Ovary (tissue), 3 donors: ENCODE measurements around the gene WNK4.

Experiments used
- EP300 ChIP-seq: sonication (generic); formaldehyde crosslinking; IDR thresholded peaks from one replicate; pipeline ENCODE4 v1.6.1; 2017; ENCODE audit warnings: antibody characterized with exemption
- POLR2A ChIP-seq: fragments of 450-650 bp; IDR thresholded peaks from one replicate; pipeline ENCODE4 v1.6.1; 2017; ENCODE audit warnings: antibody characterized with exemption, mild to moderate bottlenecking, moderate library complexity
- TF ChIP-seq, protein P1 (sequence below), 3 donors: fragments of 450-650 bp in 2 of 3; fragments of 200-600 bp in 1 of 3; IDR thresholded peaks; one replicate each; pipeline versions ENCODE4 v1.5.1 to v1.8.0; 2016 to 2022; ENCODE audit warnings: antibody characterized with exemption in 3 of 3, mild to moderate bottlenecking in 1 of 3
- donor health status: DM: no; HTN: no; CAD: no.

DNA sequence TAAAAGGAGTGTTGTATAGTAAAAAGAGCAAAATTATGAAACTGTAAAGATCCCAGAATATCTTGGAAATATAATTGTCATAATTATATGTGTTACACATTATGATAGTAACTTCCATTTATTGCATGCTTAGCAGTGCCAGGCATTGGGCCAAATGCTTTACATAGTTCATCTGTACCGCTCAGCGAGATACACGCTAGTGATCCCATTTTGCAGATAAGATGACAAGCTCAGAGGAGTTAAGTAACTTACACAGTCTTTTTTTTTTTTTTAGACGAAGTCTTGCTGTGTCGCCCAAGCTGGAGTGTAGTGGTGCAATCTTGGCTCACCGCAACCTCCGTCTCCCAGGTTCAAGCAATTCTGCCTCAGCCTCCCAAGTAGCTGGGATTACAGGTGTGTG, 28.8 kb upstream of the WNK4 start:
- TF ChIP-seq, protein P1, sequence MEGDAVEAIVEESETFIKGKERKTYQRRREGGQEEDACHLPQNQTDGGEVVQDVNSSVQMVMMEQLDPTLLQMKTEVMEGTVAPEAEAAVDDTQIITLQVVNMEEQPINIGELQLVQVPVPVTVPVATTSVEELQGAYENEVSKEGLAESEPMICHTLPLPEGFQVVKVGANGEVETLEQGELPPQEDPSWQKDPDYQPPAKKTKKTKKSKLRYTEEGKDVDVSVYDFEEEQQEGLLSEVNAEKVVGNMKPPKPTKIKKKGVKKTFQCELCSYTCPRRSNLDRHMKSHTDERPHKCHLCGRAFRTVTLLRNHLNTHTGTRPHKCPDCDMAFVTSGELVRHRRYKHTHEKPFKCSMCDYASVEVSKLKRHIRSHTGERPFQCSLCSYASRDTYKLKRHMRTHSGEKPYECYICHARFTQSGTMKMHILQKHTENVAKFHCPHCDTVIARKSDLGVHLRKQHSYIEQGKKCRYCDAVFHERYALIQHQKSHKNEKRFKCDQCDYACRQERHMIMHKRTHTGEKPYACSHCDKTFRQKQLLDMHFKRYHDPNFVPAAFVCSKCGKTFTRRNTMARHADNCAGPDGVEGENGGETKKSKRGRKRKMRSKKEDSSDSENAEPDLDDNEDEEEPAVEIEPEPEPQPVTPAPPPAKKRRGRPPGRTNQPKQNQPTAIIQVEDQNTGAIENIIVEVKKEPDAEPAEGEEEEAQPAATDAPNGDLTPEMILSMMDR (IDR thresholded peaks at IDR 0.05): no peak
- TF ChIP-seq POLR2A (no peak), EP300 (no peak)
